Measurements from ENCODE around the gene ENC1.

Gene ENC1

GRCh38 chr5:74603376-74603775 lies 37.2 kb downstream of the ENC1 start:
- DNase-seq: no peak

GRCh38 chr5:74599148-74599547 lies 41.4 kb downstream of the ENC1 start:
- no peak for DNase-seq

- DNase-seq: no peak
These were observed 41.8 kb downstream of the ENC1 start for GRCh38 chr5:74598731-74599130.

- DNase-seq: peak; percentile 42
These were observed 43.6 kb downstream of the ENC1 start for GRCh38 chr5:74596927-74597326.

GRCh38 chr5:74595143-74595925 lies 45.2 kb downstream of the ENC1 start:
- no peak for DNase-seq

GRCh38 chr5:74594137-74595040 lies 46.1 kb downstream of the ENC1 start:
- DNase-seq: no peak

GRCh38 chr5:74589204-74590056 lies 51.1 kb downstream of the ENC1 start:
- DNase-seq: no peak

- no peak for DNase-seq
These were observed 52.1 kb downstream of the ENC1 start for GRCh38 chr5:74588415-74588814.

- no peak for DNase-seq
These were observed 52.6 kb downstream of the ENC1 start for GRCh38 chr5:74587890-74588289.

GRCh38 chr5:74587300-74587699 lies 53.2 kb downstream of the ENC1 start:
- no peak for DNase-seq

GRCh38 chr5:74586856-74587255 lies 53.7 kb downstream of the ENC1 start:
- no peak for DNase-seq

GRCh38 chr5:74582853-74583252 lies 57.7 kb downstream of the ENC1 start:
- no peak for DNase-seq

GRCh38 chr5:74581988-74582365 lies 58.6 kb downstream of the ENC1 start:
- DNase-seq: no peak

- DNase-seq: no peak
These were observed 59.8 kb downstream of the ENC1 start for GRCh38 chr5:74580729-74581109.

GRCh38 chr5:74579215-74579614 lies 61.3 kb downstream of the ENC1 start:
- DNase-seq: no peak

GRCh38 chr5:74578356-74579044 lies 62.0 kb downstream of the ENC1 start:
- DNase-seq: no peak

Data from retina (tissue), 1 donor.